ENCODE results near the gene DCP1B.

Gene DCP1B

DNA sequence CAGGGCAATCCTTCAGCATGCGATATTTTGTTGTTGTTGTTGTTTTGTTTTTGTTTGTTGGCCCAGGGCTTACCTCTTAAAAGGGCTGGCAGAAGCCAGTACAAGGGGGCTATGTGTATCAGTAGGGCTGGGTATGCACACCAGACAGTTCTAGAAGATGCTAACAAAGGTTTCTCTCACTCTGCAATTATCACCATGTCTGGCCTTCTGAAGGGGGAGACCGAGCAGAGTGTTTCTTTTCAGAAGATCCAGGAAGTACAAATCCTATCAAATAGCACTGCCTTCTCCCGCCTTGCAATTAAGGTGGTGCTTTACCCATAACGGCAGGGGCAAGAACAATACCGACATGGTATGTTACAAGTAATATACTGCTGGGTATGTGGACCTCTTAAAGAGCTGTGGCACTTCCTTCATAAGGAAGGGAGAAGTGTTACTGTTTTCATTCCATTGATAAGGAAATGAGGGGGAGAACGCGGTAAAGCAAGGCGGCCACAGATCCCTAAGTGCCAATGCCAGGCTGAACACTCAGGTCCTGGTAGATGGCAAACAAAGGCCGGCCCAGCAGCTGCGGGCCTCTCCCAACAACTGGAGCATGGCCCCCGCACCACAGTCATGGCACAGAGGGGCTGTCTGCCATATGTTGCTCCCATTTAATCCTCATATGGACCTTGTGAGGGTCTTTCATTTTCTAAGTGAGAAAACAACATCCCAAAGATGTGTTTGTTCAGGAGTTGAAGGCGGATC lies 66.6 kb downstream of the DCP1B start:
- Histone ChIP-seq H3K9me3 (ENCODE audit: control insufficient read depth, low read length) (no peaks in the 10 kb centered on the region), H3K4me3 (ENCODE audit: insufficient read depth, low read depth, low read length, poor library complexity, severe bottlenecking) (no peak overlapping the region), H3K27me3 (replicated peaks; ENCODE audit: control insufficient read depth, insufficient read depth, low read length, poor library complexity, severe bottlenecking) (no peaks in the 10 kb centered on the region), H3K27ac (ENCODE audit: insufficient read depth, low read length, poor library complexity, severe bottlenecking) (no peak overlapping the region), H3K4me1 (ENCODE audit: control insufficient read depth, insufficient read depth, low read length, poor library complexity, severe bottlenecking) (no peaks in the 10 kb centered on the region), H3K36me3 (ENCODE audit: control insufficient read depth, insufficient read depth, low read length) (peaks cover 11% of the 10 kb centered on the region)
- no peak for DNase-seq

DNA sequence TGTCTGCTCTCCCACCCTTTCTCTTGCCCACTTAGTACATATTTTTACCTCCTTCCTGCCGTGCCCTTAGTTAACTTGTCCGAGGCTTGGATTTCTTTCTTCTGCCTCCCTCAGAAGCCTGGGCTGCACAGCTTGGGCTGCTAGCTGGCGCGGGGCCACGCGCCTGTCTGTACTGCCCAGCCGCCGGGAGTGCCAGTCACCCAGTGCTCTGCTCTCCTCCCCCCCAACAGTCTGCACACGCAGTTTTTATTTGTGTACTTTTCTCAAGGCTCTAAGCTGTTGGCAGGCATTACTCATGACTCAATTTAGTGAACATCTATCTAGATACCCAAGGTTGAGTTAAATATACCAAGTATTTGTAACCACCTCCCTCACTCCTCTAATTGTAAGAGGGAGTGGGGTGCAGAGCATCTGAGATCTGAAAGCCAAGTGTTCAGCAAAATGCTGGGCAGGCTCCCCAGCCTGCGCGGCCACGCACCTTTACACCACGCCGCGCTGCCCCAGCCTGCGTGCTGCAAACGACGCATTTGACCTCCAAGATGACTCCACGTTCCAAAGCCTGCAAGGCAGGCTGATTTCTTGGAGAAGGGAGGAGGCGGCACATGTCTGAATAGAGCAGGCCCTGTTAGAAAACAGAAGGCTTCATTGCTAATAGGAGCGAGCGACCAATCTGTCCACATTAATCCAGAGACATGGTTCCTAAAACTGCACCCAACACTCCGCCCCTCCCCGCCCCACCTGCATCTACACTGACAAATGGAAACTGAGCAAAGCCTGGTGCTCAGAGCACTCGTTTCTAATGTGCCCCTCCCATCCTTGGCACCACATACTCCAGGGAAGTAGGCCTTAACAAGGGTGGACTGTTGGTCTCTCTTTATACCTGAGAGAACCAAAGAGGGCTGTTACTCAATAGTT lies 67.6 kb downstream of the DCP1B start:
- Histone ChIP-seq H3K36me3 (ENCODE audit: control insufficient read depth, insufficient read depth, low read length) (peaks cover 11% of the 10 kb centered on the region), H3K9me3 (ENCODE audit: control insufficient read depth, low read length) (no peaks in the 10 kb centered on the region), H3K27me3 (replicated peaks; ENCODE audit: control insufficient read depth, insufficient read depth, low read length, poor library complexity, severe bottlenecking) (no peaks in the 10 kb centered on the region), H3K4me3 (ENCODE audit: insufficient read depth, low read depth, low read length, poor library complexity, severe bottlenecking) (no peak overlapping the region), H3K27ac (ENCODE audit: insufficient read depth, low read length, poor library complexity, severe bottlenecking) (no peak overlapping the region), H3K4me1 (ENCODE audit: control insufficient read depth, insufficient read depth, low read length, poor library complexity, severe bottlenecking) (no peaks in the 10 kb centered on the region)
- no peak for DNase-seq

DNA sequence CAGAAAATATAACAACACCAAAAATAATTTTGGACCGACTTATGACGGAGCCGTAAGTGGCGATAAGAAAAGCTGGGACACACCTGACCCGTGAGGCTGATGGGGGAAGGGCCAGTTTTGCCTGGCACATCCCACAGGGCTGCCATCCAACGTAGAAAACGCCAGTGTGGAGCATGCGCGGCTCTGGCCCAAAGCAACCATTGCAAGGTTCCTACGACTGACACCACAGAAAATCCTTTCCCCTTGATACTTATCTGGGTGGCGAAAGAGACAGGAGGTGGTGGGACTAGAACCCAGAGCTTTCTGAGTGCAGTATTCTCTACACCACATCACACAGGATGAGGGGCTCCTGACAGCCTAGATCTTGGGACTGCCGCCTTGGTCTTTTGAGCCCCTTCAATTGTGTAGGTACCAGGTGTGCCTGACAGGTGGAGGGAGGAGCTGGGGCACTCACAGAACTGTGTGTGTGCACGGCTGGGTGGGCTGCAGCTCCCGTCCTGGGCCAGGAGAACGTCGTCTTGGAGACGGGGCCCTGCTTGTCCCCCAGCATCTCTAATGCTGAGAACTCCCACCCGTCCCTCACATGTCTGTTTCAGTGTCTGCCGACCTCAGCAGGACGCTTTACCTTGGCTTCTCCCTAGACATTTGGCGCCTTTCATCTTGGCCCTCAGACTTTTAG lies 68.4 kb downstream of the DCP1B start:
- H3K27ac ChIP-seq (ENCODE audit: insufficient read depth, low read length, poor library complexity, severe bottlenecking) = no peak overlapping the region
- H3K4me3 ChIP-seq (ENCODE audit: insufficient read depth, low read depth, low read length, poor library complexity, severe bottlenecking) = no peak overlapping the region

DNA sequence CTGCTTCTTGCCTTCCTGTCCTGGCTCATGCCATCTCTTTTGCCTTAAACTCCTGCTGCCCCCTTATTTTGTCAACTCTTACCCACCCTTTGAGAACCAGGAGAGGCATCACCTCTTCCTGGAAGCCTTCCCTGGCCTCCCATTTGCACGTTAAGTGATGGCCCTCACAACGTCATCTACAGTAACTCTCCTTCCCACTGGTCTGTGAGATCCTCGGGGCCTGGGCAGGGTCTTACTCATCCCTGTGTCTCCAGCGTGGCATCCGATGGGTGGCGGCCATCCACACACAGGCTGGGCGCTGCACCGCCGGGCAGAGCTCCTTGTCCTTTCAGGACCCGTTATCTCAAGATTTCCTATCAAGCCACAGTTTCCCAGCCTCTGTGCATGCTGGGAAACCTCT lies 69.0 kb downstream of the DCP1B start:
- no peak overlapping the region for H3K4me3 ChIP-seq (ENCODE audit: insufficient read depth, low read depth, low read length, poor library complexity, severe bottlenecking)
- no peaks in the 10 kb centered on the region for H3K4me1 ChIP-seq (ENCODE audit: control insufficient read depth, insufficient read depth, low read length, poor library complexity, severe bottlenecking)
- peaks cover 11% of the 10 kb centered on the region for H3K36me3 ChIP-seq (ENCODE audit: control insufficient read depth, insufficient read depth, low read length)
- H3K27ac ChIP-seq (ENCODE audit: insufficient read depth, low read length, poor library complexity, severe bottlenecking) = no peak overlapping the region
- no peaks in the 10 kb centered on the region for H3K27me3 ChIP-seq (replicated peaks; ENCODE audit: control insufficient read depth, insufficient read depth, low read length, poor library complexity, severe bottlenecking)
- no peak for DNase-seq
- H3K9me3 ChIP-seq (ENCODE audit: control insufficient read depth, low read length) = no peaks in the 10 kb centered on the region

More for the DNA sequence above, 68.4 kb downstream of the DCP1B start:
- Histone ChIP-seq H3K4me1 (ENCODE audit: control insufficient read depth, insufficient read depth, low read length, poor library complexity, severe bottlenecking) (no peaks in the 10 kb centered on the region), H3K36me3 (ENCODE audit: control insufficient read depth, insufficient read depth, low read length) (peaks cover 11% of the 10 kb centered on the region), H3K27me3 (replicated peaks; ENCODE audit: control insufficient read depth, insufficient read depth, low read length, poor library complexity, severe bottlenecking) (no peaks in the 10 kb centered on the region), H3K9me3 (ENCODE audit: control insufficient read depth, low read length) (no peaks in the 10 kb centered on the region)
- DNase-seq = no peak

DNA sequence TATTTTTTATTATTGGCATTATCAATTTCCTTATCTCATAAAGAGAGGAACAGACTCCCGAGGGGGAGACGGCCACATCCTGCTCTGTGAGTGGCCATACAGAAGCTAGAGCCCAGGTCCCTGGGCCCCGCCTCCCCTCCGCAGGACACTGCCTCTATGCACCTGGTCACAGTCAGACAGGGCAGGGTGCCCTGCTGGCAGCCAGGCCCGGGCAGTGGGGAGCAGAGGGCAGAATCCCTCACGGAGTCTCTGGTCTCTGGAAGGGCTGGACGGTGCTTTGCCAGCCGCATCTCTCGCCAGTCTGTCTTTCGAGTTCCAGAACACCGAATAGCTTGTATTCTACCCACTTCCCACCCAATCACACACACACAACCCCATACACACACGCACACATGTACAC lies 69.4 kb downstream of the DCP1B start:
- no peaks in the 10 kb centered on the region for H3K27me3 ChIP-seq (replicated peaks; ENCODE audit: control insufficient read depth, insufficient read depth, low read length, poor library complexity, severe bottlenecking)
- H3K27ac ChIP-seq (ENCODE audit: insufficient read depth, low read length, poor library complexity, severe bottlenecking) = no peak overlapping the region
- peaks cover 11% of the 10 kb centered on the region for H3K36me3 ChIP-seq (ENCODE audit: control insufficient read depth, insufficient read depth, low read length)
- H3K4me1 ChIP-seq (ENCODE audit: control insufficient read depth, insufficient read depth, low read length, poor library complexity, severe bottlenecking) = no peaks in the 10 kb centered on the region
- DNase-seq = no peak
- no peak overlapping the region for H3K4me3 ChIP-seq (ENCODE audit: insufficient read depth, low read depth, low read length, poor library complexity, severe bottlenecking)
- H3K9me3 ChIP-seq (ENCODE audit: control insufficient read depth, low read length) = no peaks in the 10 kb centered on the region

DNA sequence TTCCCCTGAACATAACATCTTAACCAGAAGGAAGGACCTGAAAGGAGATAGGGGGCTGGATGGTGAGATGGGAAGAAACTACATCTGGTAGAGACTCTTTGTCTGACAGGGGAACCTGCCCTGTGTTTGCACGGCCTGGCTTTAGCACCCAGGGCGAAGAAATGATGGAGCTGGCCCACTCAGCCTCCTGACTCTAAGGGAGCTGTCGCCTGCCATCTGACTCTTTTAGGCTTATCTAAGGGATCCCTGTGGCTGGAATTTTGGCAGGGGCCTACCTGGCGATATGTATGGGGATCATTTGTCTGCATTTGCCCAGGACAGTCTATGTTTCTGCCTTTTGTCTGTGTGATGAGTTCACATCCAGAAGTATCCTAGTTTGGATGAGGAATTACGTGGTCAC lies 70.2 kb downstream of the DCP1B start:
- Histone ChIP-seq H3K4me3 (ENCODE audit: insufficient read depth, low read depth, low read length, poor library complexity, severe bottlenecking) (no peak overlapping the region), H3K9me3 (ENCODE audit: control insufficient read depth, low read length) (no peaks in the 10 kb centered on the region)

DNA sequence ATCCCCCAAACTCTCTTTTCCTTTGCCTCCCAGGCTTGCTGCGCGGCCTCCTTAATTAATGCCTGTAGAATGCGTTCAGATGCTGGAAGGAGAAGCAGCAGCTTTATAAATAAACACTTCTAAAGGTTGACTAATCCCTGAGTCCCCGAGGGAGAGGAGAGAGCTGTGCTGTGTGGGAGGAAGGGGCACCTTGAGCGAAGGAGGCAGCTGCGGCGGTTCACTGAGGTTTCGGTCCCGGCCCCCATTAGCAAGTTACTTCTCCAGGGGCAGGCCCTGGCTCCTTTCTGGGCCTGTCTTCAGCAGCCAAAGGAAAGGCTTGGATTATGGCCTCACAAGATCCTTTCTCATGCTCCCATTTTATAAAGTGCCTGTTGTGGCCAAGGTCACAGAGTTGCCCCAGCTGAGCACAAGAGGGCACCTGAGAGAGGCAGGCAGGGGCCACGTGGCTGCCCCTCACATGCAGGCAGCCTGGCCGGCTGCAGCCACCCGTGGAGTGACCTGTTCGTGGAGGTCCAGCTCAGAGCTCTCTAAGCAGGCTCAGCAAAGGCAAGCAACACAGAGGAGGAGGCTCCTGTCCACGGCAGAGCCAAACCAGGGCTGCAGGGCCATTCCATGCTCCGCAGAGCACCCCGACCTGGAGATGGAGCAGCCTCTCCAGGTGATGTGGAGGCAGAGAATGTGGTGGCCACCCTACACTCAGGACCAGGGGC lies 70.8 kb downstream of the DCP1B start:
- no peaks in the 10 kb centered on the region for H3K9me3 ChIP-seq (ENCODE audit: control insufficient read depth, low read length)
- no peak overlapping the region for H3K4me3 ChIP-seq (ENCODE audit: insufficient read depth, low read depth, low read length, poor library complexity, severe bottlenecking)
- no peaks in the 10 kb centered on the region for H3K27me3 ChIP-seq (replicated peaks; ENCODE audit: control insufficient read depth, insufficient read depth, low read length, poor library complexity, severe bottlenecking)
- H3K4me1 ChIP-seq (ENCODE audit: control insufficient read depth, insufficient read depth, low read length, poor library complexity, severe bottlenecking) = no peaks in the 10 kb centered on the region
- no peak overlapping the region for H3K27ac ChIP-seq (ENCODE audit: insufficient read depth, low read length, poor library complexity, severe bottlenecking)
- peaks cover 10% of the 10 kb centered on the region for H3K36me3 ChIP-seq (ENCODE audit: control insufficient read depth, insufficient read depth, low read length)
- DNase-seq = no peak

More for the DNA sequence above, 70.2 kb downstream of the DCP1B start:
- peaks cover 11% of the 10 kb centered on the region for H3K36me3 ChIP-seq (ENCODE audit: control insufficient read depth, insufficient read depth, low read length)
- DNase-seq = no peak
- no peak overlapping the region for H3K27ac ChIP-seq (ENCODE audit: insufficient read depth, low read length, poor library complexity, severe bottlenecking)
- no peaks in the 10 kb centered on the region for H3K4me1 ChIP-seq (ENCODE audit: control insufficient read depth, insufficient read depth, low read length, poor library complexity, severe bottlenecking)
- no peaks in the 10 kb centered on the region for H3K27me3 ChIP-seq (replicated peaks; ENCODE audit: control insufficient read depth, insufficient read depth, low read length, poor library complexity, severe bottlenecking)

DNA sequence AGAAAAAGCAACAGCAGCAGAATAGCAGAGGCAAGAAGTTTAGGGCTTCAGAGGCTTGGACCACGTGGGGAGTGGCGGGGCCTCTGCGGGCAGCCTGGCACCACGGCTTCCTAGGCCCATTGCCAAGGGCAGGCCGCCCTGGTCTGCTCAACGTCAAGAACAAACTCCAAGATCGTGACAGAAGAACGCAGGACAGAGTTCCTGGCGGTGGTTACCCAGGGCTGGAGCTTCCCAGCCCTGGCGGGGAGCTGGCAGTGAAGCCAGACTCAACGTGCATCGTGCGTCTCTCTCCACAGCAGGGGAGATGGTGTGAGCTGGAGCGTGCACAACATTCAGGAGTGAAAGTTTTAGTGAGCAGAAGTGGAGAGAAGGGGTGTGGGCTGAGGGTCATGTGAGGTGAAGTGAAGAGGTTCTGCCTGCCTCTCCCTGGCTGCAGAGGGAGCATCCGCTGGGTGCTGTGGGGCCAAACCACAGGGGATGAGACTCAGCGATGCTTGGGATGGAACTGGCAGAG lies 71.9 kb downstream of the DCP1B start:
- Histone ChIP-seq H3K27me3 (replicated peaks; ENCODE audit: control insufficient read depth, insufficient read depth, low read length, poor library complexity, severe bottlenecking) (no peaks in the 10 kb centered on the region), H3K4me1 (ENCODE audit: control insufficient read depth, insufficient read depth, low read length, poor library complexity, severe bottlenecking) (no peaks in the 10 kb centered on the region), H3K27ac (ENCODE audit: insufficient read depth, low read length, poor library complexity, severe bottlenecking) (no peak overlapping the region), H3K9me3 (ENCODE audit: control insufficient read depth, low read length) (no peaks in the 10 kb centered on the region), H3K36me3 (ENCODE audit: control insufficient read depth, insufficient read depth, low read length) (no peaks in the 10 kb centered on the region), H3K4me3 (ENCODE audit: insufficient read depth, low read depth, low read length, poor library complexity, severe bottlenecking) (no peak overlapping the region)
- no peak for DNase-seq

DNA sequence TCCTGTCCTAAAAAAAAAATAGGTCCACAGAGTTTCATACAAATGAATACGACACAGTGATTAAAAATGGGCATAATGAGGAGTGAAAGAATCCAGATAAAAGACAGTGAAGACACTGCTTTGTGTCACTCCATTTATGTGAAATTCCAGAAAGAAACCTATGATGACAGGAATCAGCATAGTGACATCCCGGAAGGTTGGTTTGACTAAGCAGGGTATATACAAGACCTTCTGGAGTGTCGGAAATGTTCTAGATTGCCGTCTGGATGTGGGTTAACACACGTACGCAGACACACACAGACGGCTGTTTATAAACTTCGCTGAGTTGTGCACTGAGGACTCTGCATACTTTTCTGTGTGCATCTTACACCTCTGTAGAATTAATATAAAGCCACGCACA lies 72.6 kb downstream of the DCP1B start:
- H3K36me3 ChIP-seq (ENCODE audit: control insufficient read depth, insufficient read depth, low read length) = no peaks in the 10 kb centered on the region
- no peaks in the 10 kb centered on the region for H3K9me3 ChIP-seq (ENCODE audit: control insufficient read depth, low read length)
- no peaks in the 10 kb centered on the region for H3K4me1 ChIP-seq (ENCODE audit: control insufficient read depth, insufficient read depth, low read length, poor library complexity, severe bottlenecking)
- DNase-seq = no peak
- no peaks in the 10 kb centered on the region for H3K27me3 ChIP-seq (replicated peaks; ENCODE audit: control insufficient read depth, insufficient read depth, low read length, poor library complexity, severe bottlenecking)
- no peak overlapping the region for H3K4me3 ChIP-seq (ENCODE audit: insufficient read depth, low read depth, low read length, poor library complexity, severe bottlenecking)
- no peak overlapping the region for H3K27ac ChIP-seq (ENCODE audit: insufficient read depth, low read length, poor library complexity, severe bottlenecking)
